Esophagus squamous epithelium (tissue), 4 donors: ENCODE results near the gene TMEM158.

Source experiments
- POLR2A ChIP-seq, 4 donors: fragments of 450-650 bp; IDR thresholded peaks; one replicate each; pipeline ENCODE4 v1.6.1; 2017; ENCODE audit warnings: antibody characterized with exemption in 4 of 4, mild to moderate bottlenecking in 4 of 4, moderate library complexity in 3 of 4
- TF ChIP-seq, protein P1 (sequence below), 6 experiments: fragments of 450-650 bp in 4 of 6; fragments of 200-600 bp in 2 of 6; sonication (generic) in 2 of 6; IDR thresholded peaks; one replicate each; pipeline ENCODE4 v1.5.1; 2016 to 2019; ENCODE audit warnings: antibody characterized with exemption in 6 of 6, mild to moderate bottlenecking in 4 of 6, moderate library complexity in 4 of 6

DNA sequence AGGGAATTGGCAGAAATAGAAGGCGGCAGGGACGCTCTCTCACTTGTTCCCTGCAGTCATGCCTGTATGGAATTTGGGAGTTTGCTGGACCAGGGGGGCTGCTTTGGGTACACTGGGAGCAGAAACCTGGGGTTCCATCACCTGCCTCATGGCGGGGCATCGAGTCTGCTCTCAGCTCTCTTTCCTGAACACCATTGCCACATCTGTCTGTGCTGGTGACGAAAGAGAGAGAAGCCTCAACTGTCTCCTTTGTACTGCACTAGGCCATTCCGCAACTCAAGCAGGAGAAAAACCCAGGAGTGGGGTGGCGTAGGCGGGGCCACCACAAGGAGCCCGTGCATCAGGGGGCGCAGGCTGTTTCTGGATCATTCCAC lies 14.0 kb downstream of the TMEM158 start:
- TF ChIP-seq POLR2A (IDR thresholded peaks at IDR 0.05): no peak
- TF ChIP-seq, protein P1, sequence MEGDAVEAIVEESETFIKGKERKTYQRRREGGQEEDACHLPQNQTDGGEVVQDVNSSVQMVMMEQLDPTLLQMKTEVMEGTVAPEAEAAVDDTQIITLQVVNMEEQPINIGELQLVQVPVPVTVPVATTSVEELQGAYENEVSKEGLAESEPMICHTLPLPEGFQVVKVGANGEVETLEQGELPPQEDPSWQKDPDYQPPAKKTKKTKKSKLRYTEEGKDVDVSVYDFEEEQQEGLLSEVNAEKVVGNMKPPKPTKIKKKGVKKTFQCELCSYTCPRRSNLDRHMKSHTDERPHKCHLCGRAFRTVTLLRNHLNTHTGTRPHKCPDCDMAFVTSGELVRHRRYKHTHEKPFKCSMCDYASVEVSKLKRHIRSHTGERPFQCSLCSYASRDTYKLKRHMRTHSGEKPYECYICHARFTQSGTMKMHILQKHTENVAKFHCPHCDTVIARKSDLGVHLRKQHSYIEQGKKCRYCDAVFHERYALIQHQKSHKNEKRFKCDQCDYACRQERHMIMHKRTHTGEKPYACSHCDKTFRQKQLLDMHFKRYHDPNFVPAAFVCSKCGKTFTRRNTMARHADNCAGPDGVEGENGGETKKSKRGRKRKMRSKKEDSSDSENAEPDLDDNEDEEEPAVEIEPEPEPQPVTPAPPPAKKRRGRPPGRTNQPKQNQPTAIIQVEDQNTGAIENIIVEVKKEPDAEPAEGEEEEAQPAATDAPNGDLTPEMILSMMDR (IDR thresholded peaks at IDR 0.05): peak in 1 of 6 experiments; percentile 10
